ENCODE results near the gene DNAH7.

- no peak for TF ChIP-seq BCLAF1 (IDR thresholded peaks at IDR 0.05)
- TF ChIP-seq E4F1 (IDR thresholded peaks at IDR 0.05; ENCODE audit: borderline replicate concordance, partially characterized antibody) = no peak
- no peak for TF ChIP-seq USF2 (IDR thresholded peaks at IDR 0.05; ENCODE audit: borderline replicate concordance, low read depth, low read length)
- no peak for TF ChIP-seq CTCF (IDR thresholded peaks at IDR 0.05 in 2 of 3, conservative IDR thresholded peaks at IDR 0.05 in 1 of 3; ENCODE audit: control insufficient read depth in 2 of 3, extremely low read depth in 1 of 3, insufficient read depth in 1 of 3, low read depth in 3 of 3, low read length in 3 of 3)
- TF ChIP-seq REST (IDR thresholded peaks at IDR 0.05; ENCODE audit: low read depth, low read length) = no peak
- no peak for TF ChIP-seq KDM1A (IDR thresholded peaks at IDR 0.05; ENCODE audit: borderline replicate concordance)
- TF ChIP-seq JUNB (IDR thresholded peaks at IDR 0.05) = no peak
- TF ChIP-seq ETV6 (conservative IDR thresholded peaks at IDR 0.05 in 1 of 2, IDR thresholded peaks at IDR 0.05 in 1 of 2; ENCODE audit: borderline replicate concordance in 1 of 2, low read depth in 1 of 2) = no peak
- no peak for TF ChIP-seq ZBTB40 (IDR thresholded peaks at IDR 0.05; ENCODE audit: borderline replicate concordance)
Observed at GRCh38 chr2:196000551-196000950, 68.1 kb downstream of the DNAH7 start.
